GM19025 (cell line): ENCODE results near the gene HAO2.

ENCODE experiments used
- ATAC-seq: cut with Tn5 transposase; IDR thresholded peaks from one replicate; pipeline ENCODE4 v1.9.1; 2021; ENCODE audit warnings: mild to moderate bottlenecking, low read depth, moderate library complexity; ENCODE audit not compliant: unreplicated experiment

The HAO2 gene

DNA sequence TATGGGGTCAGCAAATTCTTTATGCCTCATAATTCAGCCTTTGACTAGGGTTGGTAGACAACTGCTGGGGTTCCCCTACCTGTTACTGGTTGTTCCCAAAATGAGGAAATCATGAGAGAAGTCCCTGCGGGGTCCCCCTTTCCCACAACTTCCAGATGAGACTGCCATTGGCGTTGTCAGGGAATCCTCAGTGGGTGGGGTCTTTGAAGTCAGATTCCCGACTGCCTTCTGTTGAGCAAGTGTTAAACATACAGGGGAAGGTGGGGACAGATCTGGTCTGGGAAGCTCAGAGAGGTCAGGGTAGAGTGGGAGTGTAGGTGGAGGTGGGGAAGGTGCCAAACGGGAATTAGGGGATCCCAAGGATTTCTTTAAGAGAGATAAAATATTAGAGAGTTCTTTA is 61.1 kb downstream of the HAO2 start:
- ATAC-seq = no peak

DNA sequence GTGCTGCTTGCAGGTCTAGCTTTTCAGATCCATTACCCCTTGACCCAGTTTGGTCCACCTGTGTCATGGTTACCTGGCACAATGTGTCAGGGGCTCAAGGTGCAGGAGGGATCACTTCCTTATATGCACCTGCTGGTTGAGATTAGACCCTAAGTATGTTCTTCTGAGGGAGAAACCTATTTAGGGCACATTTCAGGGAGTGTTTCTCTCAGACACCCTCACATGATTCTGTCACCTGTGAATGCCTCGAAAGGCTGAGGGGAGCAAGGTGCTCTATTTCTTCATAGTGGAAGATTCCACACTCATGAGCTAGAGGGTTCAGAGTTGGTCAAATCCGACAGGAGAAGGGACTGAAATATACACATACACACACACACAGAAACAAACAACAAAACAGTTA is 61.9 kb downstream of the HAO2 start:
- ATAC-seq = no peak

DNA sequence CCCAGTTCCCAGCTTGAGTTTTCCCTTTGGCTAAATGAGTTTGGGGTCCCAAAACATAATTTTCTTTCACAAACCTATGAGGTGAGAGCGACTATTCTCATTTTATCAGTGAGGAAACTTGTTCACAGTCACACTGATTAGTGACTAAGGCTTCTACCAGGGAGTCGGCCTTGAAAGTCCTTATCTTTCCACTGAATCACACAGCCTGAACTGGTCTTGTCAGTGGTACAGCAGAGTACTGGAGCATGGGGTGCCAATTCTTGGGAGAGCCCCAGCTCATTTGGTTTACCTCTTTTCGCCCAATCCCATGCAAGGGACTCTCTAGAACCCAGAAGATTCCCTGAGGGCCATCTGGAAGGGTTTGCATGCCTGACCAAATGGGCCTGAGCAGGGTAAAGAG is 63.3 kb downstream of the HAO2 start:
- no peak for ATAC-seq

DNA sequence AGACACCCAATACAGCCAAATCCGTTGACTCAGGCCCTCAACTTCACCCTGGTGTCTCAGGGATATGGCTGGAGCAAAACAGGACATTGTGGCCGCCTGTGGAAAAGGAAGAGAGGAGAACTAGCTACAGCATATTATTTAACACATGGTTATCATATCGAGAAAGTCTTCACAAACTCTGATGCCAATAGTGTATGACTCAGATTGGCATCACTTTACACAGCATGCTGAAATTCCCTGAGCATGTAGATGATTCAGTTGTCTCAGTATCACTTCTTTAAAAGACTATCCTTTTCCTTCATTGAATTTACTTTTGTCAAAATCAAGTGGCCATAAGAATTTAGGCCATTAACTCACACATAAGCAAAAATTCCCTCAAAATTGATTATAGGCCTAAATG is 66.5 kb downstream of the HAO2 start:
- no peak for ATAC-seq

DNA sequence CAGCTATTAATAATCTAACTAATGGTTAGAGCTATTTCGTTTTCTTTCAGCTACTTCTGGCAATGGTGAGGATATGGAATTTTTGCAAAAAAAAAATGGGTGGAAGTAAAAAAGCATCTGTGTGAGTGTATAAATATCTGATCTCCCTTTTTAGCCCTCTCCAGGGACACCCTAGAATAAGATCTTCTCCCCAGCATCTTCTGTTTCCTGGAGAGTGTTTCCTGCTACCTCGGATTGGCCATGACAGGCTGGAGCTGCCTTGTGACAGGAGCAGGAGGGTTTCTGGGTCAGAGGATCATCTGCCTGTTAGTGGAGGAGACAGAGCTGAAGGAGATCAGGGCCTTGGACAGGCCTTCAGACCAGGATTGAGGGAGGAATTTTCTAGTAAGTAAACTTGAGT is 70.2 kb downstream of the HAO2 start:
- ATAC-seq = no peak

DNA sequence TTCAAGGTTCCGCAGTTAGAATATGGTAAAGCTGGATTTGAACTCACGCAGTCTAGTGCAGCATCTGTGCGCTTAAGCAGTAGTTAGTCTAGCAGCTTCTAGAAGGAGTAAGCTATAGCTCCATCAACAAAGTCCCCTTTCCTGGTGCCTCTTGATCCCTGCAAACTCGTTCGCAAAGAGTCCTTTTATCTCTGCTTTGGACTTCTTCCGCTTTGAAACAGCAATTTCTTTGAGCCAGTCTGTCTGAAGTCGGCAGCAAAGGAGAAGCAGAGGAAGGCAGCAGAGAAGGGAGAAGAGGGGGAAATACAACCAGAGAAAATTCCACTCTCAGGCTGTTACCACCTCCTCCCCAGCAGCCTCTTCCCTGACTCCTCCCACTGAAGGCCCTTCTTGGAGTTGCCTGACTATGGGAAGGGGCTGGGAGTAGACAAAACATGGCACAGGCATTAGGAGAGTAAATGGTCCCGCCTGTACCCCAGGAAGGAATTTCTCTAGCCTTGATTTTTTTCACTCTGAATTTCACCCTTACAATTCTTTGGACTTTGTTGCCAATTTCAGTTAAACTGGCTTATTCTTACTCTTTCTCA is 72.2 kb downstream of the HAO2 start:
- no peak for ATAC-seq

GRCh38 chr1:119442756-119443155 is 74.2 kb downstream of the HAO2 start:
- no peak for ATAC-seq
